ENCODE data around the gene WNT7A.

Gene WNT7A

GRCh38 chr3:13825821-13826220, 54.0 kb downstream of the WNT7A start:
- DNase-seq, result no peak

- no peak for DNase-seq
Measured at GRCh38 chr3:13825311-13825579, 54.6 kb downstream of the WNT7A start.

GRCh38 chr3:13824521-13825310, 55.2 kb downstream of the WNT7A start:
- DNase-seq, result no peak

GRCh38 chr3:13823692-13824091, 56.2 kb downstream of the WNT7A start:
- DNase-seq, result no peak

GRCh38 chr3:13822871-13823585, 56.8 kb downstream of the WNT7A start:
- no peak for DNase-seq

GRCh38 chr3:13822042-13822441, 57.8 kb downstream of the WNT7A start:
- no peak for DNase-seq

GRCh38 chr3:13821126-13821525, 58.7 kb downstream of the WNT7A start:
- no peak for DNase-seq

GRCh38 chr3:13818919-13819318, 61.0 kb downstream of the WNT7A start:
- no peak for DNase-seq

- no peak for DNase-seq
Measured at GRCh38 chr3:13815088-13815683, 64.7 kb downstream of the WNT7A start.

GRCh38 chr3:13812034-13812471, 67.8 kb downstream of the WNT7A start:
- DNase-seq, result no peak

GRCh38 chr3:13811614-13812013, 68.3 kb downstream of the WNT7A start:
- no peak for DNase-seq

GRCh38 chr3:13808550-13808949, 71.3 kb downstream of the WNT7A start:
- DNase-seq, result no peak

GRCh38 chr3:13801361-13802204, 78.3 kb downstream of the WNT7A start:
- DNase-seq, result no peak

- no peak for DNase-seq
Measured at GRCh38 chr3:13800064-13800463, 79.8 kb downstream of the WNT7A start.

- no peak for DNase-seq
Measured at GRCh38 chr3:13798401-13798800, 81.5 kb downstream of the WNT7A start.

- no peak for DNase-seq
Measured at GRCh38 chr3:13796701-13797460, 83.0 kb downstream of the WNT7A start.

- no peak for DNase-seq
Measured at GRCh38 chr3:13795816-13796215, 84.1 kb downstream of the WNT7A start.

GRCh38 chr3:13794322-13794721, 85.5 kb downstream of the WNT7A start:
- no peak for DNase-seq

- no peak for DNase-seq
Measured at GRCh38 chr3:13793451-13793850, 86.4 kb downstream of the WNT7A start.

- no peak for DNase-seq
Measured at GRCh38 chr3:13792512-13793371, 87.1 kb downstream of the WNT7A start.

GRCh38 chr3:13792051-13792490, 87.8 kb downstream of the WNT7A start:
- DNase-seq, result no peak

All from CD4-positive, alpha-beta T cell treated with Interleukin-4 for 4 hours (primary cell).